PC-9 (cell line): ENCODE results near the gene HDAC2. TPM values are rescaled to one million over a fixed set of nuclear protein-coding genes. Genes with fewer than 3 reads are reported as not detected.
"Not testable (repeated sequence)": the region's sequence is repeated elsewhere in the genome, so short reads cannot be mapped to it uniquely, and the experiment has no call there.

Experiments
- BruUV-seq: library from RNA; stranded (reverse); fragments of 400-500 nt; replicated peaks from 2 replicates; lab custom pipeline; 2021; lab: Mats Ljungman, UMichigan
- CTCF ChIA-PET: fragments of 300-600 bp; sonication (Branson Sonifier 250); formaldehyde crosslinking; loops from one replicate; lab custom pipeline; 2022; ENCODE audit warnings: antibody characterized with exemption; lab: Charles Lee
- POLR2A ChIA-PET: fragments of 300-600 bp; sonication (Branson Sonifier 250); formaldehyde crosslinking; loops from one replicate; lab custom pipeline; 2022; ENCODE audit warnings: antibody characterized with exemption; ENCODE audit not compliant: unreplicated experiment; lab: Charles Lee
- DNase-seq, 2 experiments: peaks; one replicate each; pipeline versions ENCODE4 v3.0.0 to v3.0.0-alpha.2; 2015 to 2022; ENCODE audit warnings: mixed read lengths in 1 of 2
- H2AFZ ChIP-seq: fragments of 200-600 bp; sonication (generic); 2 replicates; pipeline ENCODE4 v1.8.1; 2017; ENCODE audit warnings: antibody characterized with exemption
- H3F3A ChIP-seq: fragments of 200-600 bp; sonication (generic); 2 replicates; pipeline ENCODE4 v1.8.1; 2017; ENCODE audit warnings: antibody characterized with exemption, mild to moderate bottlenecking, low read depth; ENCODE audit not compliant: insufficient read depth
- H3K27ac ChIP-seq: fragments of 200-600 bp; sonication (generic); 2 replicates; pipeline ENCODE4 v1.6.1; 2016; ENCODE audit warnings: mixed run types
- H3K27me3 ChIP-seq: fragments of 200-600 bp; sonication (generic); 2 replicates; pipeline ENCODE4 v1.6.1; 2016; ENCODE audit warnings: low read depth, mixed run types; ENCODE audit not compliant: insufficient read depth
- H3K36me3 ChIP-seq: fragments of 200-600 bp; sonication (generic); 2 replicates; pipeline ENCODE4 v1.6.1; 2016; ENCODE audit warnings: low read depth, mixed run types
- H3K4me1 ChIP-seq: fragments of 200-600 bp; sonication (generic); replicated peaks from 2 replicates; pipeline ENCODE4 v1.6.1; 2016; ENCODE audit warnings: mixed run types; ENCODE audit not compliant: insufficient read depth
- H3K4me2 ChIP-seq: fragments of 200-600 bp; sonication (generic); 2 replicates; pipeline ENCODE4 v1.6.1; 2017; ENCODE audit warnings: mixed run types
- H3K4me3 ChIP-seq: fragments of 200-600 bp; sonication (generic); 2 replicates; pipeline ENCODE4 v1.6.1; 2016; ENCODE audit warnings: mixed run types
- H3K79me2 ChIP-seq: fragments of 200-600 bp; sonication (generic); 2 replicates; pipeline ENCODE4 v1.6.1; 2017; ENCODE audit warnings: low read depth, mixed run types
- H3K9me2 ChIP-seq: fragments of 200-600 bp; sonication (generic); 2 replicates; pipeline ENCODE4 v1.8.1; 2017; ENCODE audit warnings: mild to moderate bottlenecking; ENCODE audit not compliant: insufficient read depth
- H3K9me3 ChIP-seq: fragments of 200-600 bp; sonication (generic); 2 replicates; pipeline ENCODE4 v1.8.1; 2016; ENCODE audit warnings: low read depth; ENCODE audit not compliant: insufficient read depth
- H4K20me1 ChIP-seq: fragments of 200-600 bp; sonication (generic); 2 replicates; pipeline ENCODE4 v1.8.1; 2017; ENCODE audit not compliant: insufficient read depth
- CTCF ChIP-seq: fragments of 200-600 bp; sonication (generic); conservative IDR thresholded peaks from 2 replicates; pipeline ENCODE4 v1.6.1; 2017; ENCODE audit warnings: mixed run types, antibody characterized with exemption, mild to moderate bottlenecking, moderate library complexity
- EZH2 ChIP-seq: fragments of 200-600 bp; sonication (generic); IDR thresholded peaks from 2 replicates; pipeline ENCODE4 v1.8.0; 2017; ENCODE audit warnings: antibody characterized with exemption, low read depth
- intact Hi-C: fragments of 100-400 bp; cut with micrococcal nuclease; formaldehyde crosslinking; loops from one replicate; pipeline ENCODE4 v1.10.0; 2022; ENCODE audit not compliant: unreplicated experiment
- total RNA-seq: library from RNA; stranded (reverse); gene quantifications from 2 replicates; pipeline ENCODE4 v1.2.3, GENCODE V29; 2021

HDAC2 gene
- total RNA-seq, 1 experiment from 2014 or later: 131 TPM

- ChIA-PET CTCF (no interaction called here), POLR2A (no interaction called here)
- Histone ChIP-seq H3K4me3 (no peak overlapping the region), H3K4me1 (no peaks in the 10 kb centered on the region), H2AFZ (no peak overlapping the region), H3K4me2 (no peak overlapping the region), H4K20me1 (0 out of 2 replicates have a peak, but pooled peaks cover 7% of the 10 kb centered on the region), H3K9me2 (no peaks in the 10 kb centered on the region), H3K79me2 (no peaks in the 10 kb centered on the region), H3F3A (peaks cover 16% of the 10 kb centered on the region), H3K27me3 (no peaks in the 10 kb centered on the region), H3K36me3 (peaks cover 54% of the 10 kb centered on the region), H3K9me3 (no peaks in the 10 kb centered on the region), H3K27ac (no peak overlapping the region; the same call in 1 of the 2 replicates)
- intact Hi-C loops: loop anchor here (5.0 to 10.0 kb wide), 3 partner anchors 1605 to 1853 kb away; partner anchors contain the start of genes FAM229B and TUBE1
- TF ChIP-seq CTCF (no peak), EZH2 (no peak)
- no peak for DNase-seq
- BruUV-seq: no TSS peak
Observed at GRCh38 chr6:113939825-113940224, 31.1 kb downstream of the HDAC2 start.

- intact Hi-C loops: loop anchor here (1.0 to 10.0 kb wide), 4 partner anchors 1156 to 1849 kb away; partner anchors contain the start of genes FAM229B and TUBE1
- ChIA-PET POLR2A (no interaction called here), CTCF (interaction anchor here (0.7 to 1.0 kb wide), 2 partner anchors 77 to 172 kb away, joined by 3 to 5 read pairs; no protein-coding TSS in a partner anchor)
- H3K36me3 ChIP-seq: peaks cover 23% of the 10 kb centered on the region
- no peaks in the 10 kb centered on the region for H3K9me2 ChIP-seq
- no peak overlapping the region for H2AFZ ChIP-seq
- no peak overlapping the region for H3K4me3 ChIP-seq
- TF ChIP-seq CTCF: peak; percentile 99
- TF ChIP-seq EZH2: no peak
- H3K27ac ChIP-seq: no peak overlapping the region
- no peaks in the 10 kb centered on the region for H3K27me3 ChIP-seq
- H4K20me1 ChIP-seq: no peaks in the 10 kb centered on the region
- TSS peak; percentile 18 for BruUV-seq
- peaks cover 2% of the 10 kb centered on the region; the same call in 1 of the 2 replicates for H3K9me3 ChIP-seq
- H3K79me2 ChIP-seq: no peaks in the 10 kb centered on the region
- H3K4me1 ChIP-seq: no peaks in the 10 kb centered on the region
- peaks cover 10% of the 10 kb centered on the region for H3F3A ChIP-seq
- H3K4me2 ChIP-seq: no peak overlapping the region
- peak; percentile 7 to 69 for DNase-seq
Observed at GRCh38 chr6:113936093-113936934, 34.6 kb downstream of the HDAC2 start.

GRCh38 chr6:113934101-113934500, 36.8 kb downstream of the HDAC2 start:
- H3K36me3 ChIP-seq: 0 out of 2 replicates have a peak, but pooled peaks cover 3% of the 10 kb centered on the region
- H3K27me3 ChIP-seq: no peaks in the 10 kb centered on the region
- no peak for TF ChIP-seq CTCF
- TF ChIP-seq EZH2: no peak
- H4K20me1 ChIP-seq: no peaks in the 10 kb centered on the region
- no peak overlapping the region for H3K27ac ChIP-seq
- no peak overlapping the region for H3K4me3 ChIP-seq
- H3K4me1 ChIP-seq: no peaks in the 10 kb centered on the region
- peaks cover 10% of the 10 kb centered on the region for H3F3A ChIP-seq
- no peak for DNase-seq
- no peaks in the 10 kb centered on the region for H3K9me2 ChIP-seq
- BruUV-seq: no TSS peak
- CTCF ChIA-PET: no interaction called here
- peaks cover 19% of the 10 kb centered on the region; the same call in 1 of the 2 replicates for H3K9me3 ChIP-seq
- POLR2A ChIA-PET: no interaction called here
- no peak overlapping the region for H3K4me2 ChIP-seq
- intact Hi-C loops: loop anchor here (10.0 kb wide), 2 partner anchors 1599 to 1749 kb away; no protein-coding TSS in a partner anchor
- no peak overlapping the region for H2AFZ ChIP-seq
- no peaks in the 10 kb centered on the region for H3K79me2 ChIP-seq

- H3K27ac ChIP-seq, CTCF ChIA-PET, H4K20me1 ChIP-seq, H3F3A ChIP-seq, BruUV-seq, H3K27me3 ChIP-seq, H3K36me3 ChIP-seq, POLR2A ChIA-PET, H3K4me3 ChIP-seq, DNase-seq, H3K79me2 ChIP-seq, H3K9me2 ChIP-seq, H3K4me1 ChIP-seq, H3K4me2 ChIP-seq, H2AFZ ChIP-seq: not testable (repeated sequence)
- peaks cover 26% of the 10 kb centered on the region; the same call in 1 of the 2 replicates for H3K9me3 ChIP-seq
- intact Hi-C loops: loop anchor here (10.0 kb wide), 2 partner anchors 1597 to 1747 kb away; no protein-coding TSS in a partner anchor
Observed at GRCh38 chr6:113931907-113932306, 39.0 kb downstream of the HDAC2 start.
